ENCODE measurements around the gene GRK4.

The GRK4 gene

DNA sequence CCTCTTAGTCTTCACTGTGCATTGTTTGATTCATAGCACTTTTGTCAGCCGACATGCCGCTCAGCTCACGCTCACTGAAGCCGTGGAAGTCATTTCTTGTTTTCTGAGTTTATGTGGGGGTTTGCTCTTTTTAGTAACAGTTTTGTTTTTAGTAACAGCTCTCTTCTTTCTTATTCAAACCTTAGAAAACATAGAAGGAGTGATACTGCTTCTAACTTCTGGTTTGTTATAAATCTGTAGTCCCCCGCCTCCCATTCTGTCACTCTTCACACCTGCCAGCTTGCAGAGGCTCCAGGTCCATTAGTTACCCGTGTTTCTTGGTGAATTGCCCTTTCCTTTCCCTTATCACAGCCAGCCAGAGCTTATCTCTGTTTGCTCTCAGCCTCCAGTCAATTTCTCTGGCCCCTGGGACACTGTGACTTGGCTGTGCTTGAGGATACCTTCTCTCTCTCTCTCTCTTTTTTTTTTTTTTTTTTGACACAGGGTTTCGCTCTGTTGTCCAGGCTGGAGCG, 50.5 kb downstream of the GRK4 start:
- Histone ChIP-seq H3K27ac (ENCODE audit: insufficient read depth, low read depth, low read length, poor library complexity, severe bottlenecking) (no peak overlapping the region), H3K4me1 (ENCODE audit: control insufficient read depth, insufficient read depth, low read length) (no peaks in the 10 kb centered on the region), H3K9me3 (ENCODE audit: control insufficient read depth, low read length) (no peaks in the 10 kb centered on the region), H3K4me3 (ENCODE audit: insufficient read depth, low read depth, low read length) (no peak overlapping the region), H3K36me3 (ENCODE audit: control insufficient read depth, insufficient read depth, low read length) (no peaks in the 10 kb centered on the region), H3K27me3 (ENCODE audit: control insufficient read depth, insufficient read depth, low read length, poor library complexity, severe bottlenecking) (no peaks in the 10 kb centered on the region)
- 87 to 90% methylated on average over 8 of the region's 8 CpGs for whole genome bisulfite sequencing, 2 experiments

DNA sequence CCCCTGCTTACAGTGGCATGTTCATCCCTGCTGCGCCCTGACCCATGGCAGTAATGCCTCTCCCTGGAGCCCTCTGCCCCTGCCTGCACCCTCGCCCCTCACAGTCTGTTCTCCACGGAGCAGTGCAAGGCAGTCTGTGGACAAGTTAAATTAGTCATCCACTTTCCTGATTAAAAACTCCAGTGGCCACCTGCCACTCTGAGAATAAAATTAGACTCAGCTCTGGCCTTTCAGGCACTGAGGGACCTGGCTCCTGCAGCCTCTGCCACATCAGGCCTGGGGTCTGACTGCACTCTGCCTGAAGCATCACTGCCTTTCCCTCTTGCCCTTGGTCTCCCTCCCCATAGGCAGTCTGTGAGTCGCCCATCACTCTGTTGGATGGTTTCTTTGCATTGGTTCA, 53.6 kb downstream of the GRK4 start:
- H3K9me3 ChIP-seq (ENCODE audit: control insufficient read depth, low read length), result no peaks in the 10 kb centered on the region
- H3K4me3 ChIP-seq (ENCODE audit: insufficient read depth, low read depth, low read length), result no peak overlapping the region
- H3K27me3 ChIP-seq (ENCODE audit: control insufficient read depth, insufficient read depth, low read length, poor library complexity, severe bottlenecking), result no peaks in the 10 kb centered on the region
- 84 to 86% methylated on average over 4 of the region's 4 CpGs for WGBS, 2 experiments
- no peaks in the 10 kb centered on the region for H3K36me3 ChIP-seq (ENCODE audit: control insufficient read depth, insufficient read depth, low read length)
- H3K4me1 ChIP-seq (ENCODE audit: control insufficient read depth, insufficient read depth, low read length), result no peaks in the 10 kb centered on the region
- no peak overlapping the region for H3K27ac ChIP-seq (ENCODE audit: insufficient read depth, low read depth, low read length, poor library complexity, severe bottlenecking)

DNA sequence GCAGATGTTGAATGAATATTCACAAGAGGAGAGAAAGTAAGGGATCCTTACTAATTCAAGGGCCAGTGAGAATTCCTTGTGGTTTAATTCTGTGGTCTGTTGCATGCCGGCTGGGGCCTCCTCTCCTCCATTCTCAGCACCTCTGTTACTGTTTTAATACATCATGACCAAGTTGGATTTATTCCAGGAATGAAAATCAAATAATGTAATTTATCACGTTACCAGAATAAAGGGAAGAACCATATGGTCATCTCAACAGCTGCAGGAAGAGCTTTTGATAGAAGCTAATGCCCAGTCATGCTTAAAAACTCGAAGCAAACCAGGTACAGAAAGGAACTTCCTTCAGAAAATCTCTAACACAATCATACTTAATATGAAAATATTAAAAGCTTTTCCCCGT, 54.1 kb downstream of the GRK4 start:
- H3K4me3 ChIP-seq (ENCODE audit: insufficient read depth, low read depth, low read length), result no peak overlapping the region
- H3K4me1 ChIP-seq (ENCODE audit: control insufficient read depth, insufficient read depth, low read length), result no peaks in the 10 kb centered on the region
- no peak overlapping the region for H3K27ac ChIP-seq (ENCODE audit: insufficient read depth, low read depth, low read length, poor library complexity, severe bottlenecking)
- H3K27me3 ChIP-seq (ENCODE audit: control insufficient read depth, insufficient read depth, low read length, poor library complexity, severe bottlenecking), result no peaks in the 10 kb centered on the region
- H3K9me3 ChIP-seq (ENCODE audit: control insufficient read depth, low read length), result no peaks in the 10 kb centered on the region
- no peaks in the 10 kb centered on the region for H3K36me3 ChIP-seq (ENCODE audit: control insufficient read depth, insufficient read depth, low read length)
- WGBS, 2 experiments, result 87 to 89% methylated on average over 2 to 4 of the region's 4 CpGs

DNA sequence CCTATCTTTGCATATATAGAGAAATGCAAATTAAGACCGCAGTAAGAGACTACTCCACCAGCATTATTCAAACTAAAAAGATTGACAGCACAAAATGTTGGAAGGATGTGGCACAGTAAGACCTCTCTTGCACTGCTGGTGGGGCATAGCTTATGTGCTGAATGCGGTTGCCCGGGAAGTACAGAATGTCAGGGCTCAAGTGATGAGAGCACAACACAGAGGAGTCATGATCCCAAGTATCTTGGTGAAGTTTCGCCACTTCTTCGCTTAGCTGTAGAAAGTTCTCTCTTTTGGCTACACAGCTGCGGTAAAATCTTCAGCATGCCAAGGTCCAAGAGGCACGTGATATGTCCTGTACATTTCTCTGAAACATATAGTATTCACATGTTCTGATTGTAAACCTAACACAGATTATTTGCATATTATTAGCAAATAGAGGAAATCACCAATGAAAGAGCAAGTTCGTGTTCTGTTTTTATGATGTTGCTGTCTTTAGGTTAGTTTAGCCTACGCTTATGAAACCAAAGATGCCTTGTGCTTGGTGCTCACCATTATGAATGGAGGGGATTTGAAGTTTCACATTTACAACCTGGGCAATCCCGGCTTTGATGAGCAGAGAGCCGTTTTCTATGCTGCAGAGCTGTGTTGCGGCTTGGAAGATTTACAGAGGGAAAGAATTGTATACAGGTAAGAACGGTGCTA, 55.9 kb downstream of the GRK4 start:
- H3K9me3 ChIP-seq (ENCODE audit: control insufficient read depth, low read length), result no peaks in the 10 kb centered on the region
- H3K27me3 ChIP-seq (ENCODE audit: control insufficient read depth, insufficient read depth, low read length, poor library complexity, severe bottlenecking), result no peaks in the 10 kb centered on the region
- no peak overlapping the region for H3K4me3 ChIP-seq (ENCODE audit: insufficient read depth, low read depth, low read length)
- 90 to 91% methylated on average over 12 to 13 of the region's 13 CpGs for WGBS, 2 experiments
- no peaks in the 10 kb centered on the region for H3K36me3 ChIP-seq (ENCODE audit: control insufficient read depth, insufficient read depth, low read length)
- no peaks in the 10 kb centered on the region for H3K4me1 ChIP-seq (ENCODE audit: control insufficient read depth, insufficient read depth, low read length)
- H3K27ac ChIP-seq (ENCODE audit: insufficient read depth, low read depth, low read length, poor library complexity, severe bottlenecking), result no peak overlapping the region

DNA sequence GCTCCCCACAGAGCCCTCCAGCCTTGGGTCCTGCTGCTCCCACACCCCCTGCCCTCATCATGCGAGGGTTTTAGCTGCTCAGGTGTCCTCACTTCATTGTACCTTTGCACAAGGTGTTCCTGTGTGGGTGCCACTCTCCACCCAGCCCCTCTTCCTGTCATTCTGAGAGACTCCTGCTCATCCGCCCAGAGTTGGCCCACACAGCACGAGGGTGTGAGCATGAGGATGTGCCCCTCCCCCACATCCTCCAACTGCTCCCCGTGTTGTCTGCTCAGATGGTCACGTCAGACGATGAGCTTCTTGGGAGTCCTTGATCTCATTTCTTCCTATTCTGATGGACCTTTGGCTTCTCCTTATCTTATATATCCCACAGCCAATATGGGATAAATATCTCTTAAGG, 57.8 kb downstream of the GRK4 start:
- no peaks in the 10 kb centered on the region for H3K9me3 ChIP-seq (ENCODE audit: control insufficient read depth, low read length)
- H3K36me3 ChIP-seq (ENCODE audit: control insufficient read depth, insufficient read depth, low read length), result no peaks in the 10 kb centered on the region
- no peak overlapping the region for H3K27ac ChIP-seq (ENCODE audit: insufficient read depth, low read depth, low read length, poor library complexity, severe bottlenecking)
- WGBS, 2 experiments, result 81% methylated on average over 6 of the region's 6 CpGs
- H3K4me1 ChIP-seq (ENCODE audit: control insufficient read depth, insufficient read depth, low read length), result no peaks in the 10 kb centered on the region
- H3K27me3 ChIP-seq (ENCODE audit: control insufficient read depth, insufficient read depth, low read length, poor library complexity, severe bottlenecking), result no peaks in the 10 kb centered on the region
- H3K4me3 ChIP-seq (ENCODE audit: insufficient read depth, low read depth, low read length), result no peak overlapping the region

DNA sequence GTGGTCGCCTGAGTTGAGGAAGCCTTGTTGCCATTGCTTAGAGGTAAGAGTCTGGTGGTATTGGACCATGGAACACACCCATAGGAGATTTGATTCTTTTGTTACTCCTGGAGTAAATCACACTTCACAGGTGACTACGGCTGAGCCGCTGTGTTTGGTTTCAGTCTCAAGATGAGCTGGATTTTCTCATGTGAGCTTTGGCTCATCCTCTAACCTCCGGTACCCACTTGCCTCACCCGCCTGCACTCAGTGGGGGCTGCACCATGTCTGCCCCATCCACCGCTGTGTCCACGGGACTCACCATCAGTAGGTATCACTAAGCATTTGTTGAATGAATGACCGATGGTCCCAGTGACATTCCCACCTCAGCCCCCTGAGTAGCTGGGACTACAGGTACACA, 58.3 kb downstream of the GRK4 start:
- no peak overlapping the region for H3K4me3 ChIP-seq (ENCODE audit: insufficient read depth, low read depth, low read length)
- no peaks in the 10 kb centered on the region for H3K9me3 ChIP-seq (ENCODE audit: control insufficient read depth, low read length)
- no peaks in the 10 kb centered on the region for H3K4me1 ChIP-seq (ENCODE audit: control insufficient read depth, insufficient read depth, low read length)
- no peaks in the 10 kb centered on the region for H3K36me3 ChIP-seq (ENCODE audit: control insufficient read depth, insufficient read depth, low read length)
- H3K27me3 ChIP-seq (ENCODE audit: control insufficient read depth, insufficient read depth, low read length, poor library complexity, severe bottlenecking), result no peaks in the 10 kb centered on the region
- 93 to 95% methylated on average over 8 of the region's 8 CpGs for WGBS, 2 experiments
- H3K27ac ChIP-seq (ENCODE audit: insufficient read depth, low read depth, low read length, poor library complexity, severe bottlenecking), result no peak overlapping the region

DNA sequence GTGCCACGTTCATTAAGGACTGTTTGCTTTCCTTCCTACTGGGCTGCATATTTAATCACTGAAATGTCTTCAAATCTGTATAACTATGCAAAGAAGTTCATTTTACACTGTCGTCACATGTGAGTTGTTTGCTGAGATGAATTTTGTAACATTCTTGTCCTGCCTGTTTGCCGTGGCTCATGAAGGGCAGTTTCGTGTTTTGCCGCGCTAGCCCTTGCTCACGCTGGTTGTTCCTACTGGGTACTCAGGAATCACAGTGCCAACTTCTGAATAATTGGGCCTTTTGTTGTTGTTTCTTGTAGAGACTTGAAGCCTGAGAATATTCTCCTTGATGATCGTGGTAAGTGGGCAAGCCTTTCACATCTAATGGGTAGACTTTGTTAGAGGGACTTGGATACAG, 58.7 kb downstream of the GRK4 start:
- Histone ChIP-seq H3K4me1 (ENCODE audit: control insufficient read depth, insufficient read depth, low read length) (no peaks in the 10 kb centered on the region), H3K27me3 (ENCODE audit: control insufficient read depth, insufficient read depth, low read length, poor library complexity, severe bottlenecking) (no peaks in the 10 kb centered on the region), H3K36me3 (ENCODE audit: control insufficient read depth, insufficient read depth, low read length) (no peaks in the 10 kb centered on the region), H3K4me3 (ENCODE audit: insufficient read depth, low read depth, low read length) (no peak overlapping the region), H3K27ac (ENCODE audit: insufficient read depth, low read depth, low read length, poor library complexity, severe bottlenecking) (no peak overlapping the region), H3K9me3 (ENCODE audit: control insufficient read depth, low read length) (no peaks in the 10 kb centered on the region)
- WGBS, 2 experiments, result 88 to 91% methylated on average over 8 of the region's 8 CpGs

DNA sequence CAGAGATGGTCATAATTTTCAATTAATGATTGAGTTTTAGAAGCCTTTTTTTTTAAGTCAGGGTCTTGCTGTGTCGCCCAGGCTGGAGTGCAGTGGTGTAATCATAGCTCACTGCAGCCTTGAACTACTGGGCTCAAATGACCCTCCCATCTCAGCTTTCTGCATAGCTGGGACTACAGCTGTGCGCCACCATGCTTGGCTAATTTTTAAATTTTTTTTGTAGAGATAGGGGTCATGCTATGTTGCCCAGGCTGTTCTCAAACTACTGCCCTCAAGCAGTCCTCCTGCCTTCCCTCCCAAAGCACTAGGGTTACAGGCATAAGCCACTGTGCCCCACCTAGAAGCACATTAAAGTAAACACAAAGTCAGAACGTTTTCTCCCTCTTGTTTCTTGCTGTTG, 59.3 kb downstream of the GRK4 start:
- H3K4me3 ChIP-seq (ENCODE audit: insufficient read depth, low read depth, low read length), result no peak overlapping the region
- no peaks in the 10 kb centered on the region for H3K4me1 ChIP-seq (ENCODE audit: control insufficient read depth, insufficient read depth, low read length)
- no peaks in the 10 kb centered on the region for H3K9me3 ChIP-seq (ENCODE audit: control insufficient read depth, low read length)
- WGBS, 2 experiments, result 56 to 68% methylated on average over 2 to 3 of the region's 3 CpGs
- H3K27me3 ChIP-seq (ENCODE audit: control insufficient read depth, insufficient read depth, low read length, poor library complexity, severe bottlenecking), result no peaks in the 10 kb centered on the region
- H3K36me3 ChIP-seq (ENCODE audit: control insufficient read depth, insufficient read depth, low read length), result no peaks in the 10 kb centered on the region
- H3K27ac ChIP-seq (ENCODE audit: insufficient read depth, low read depth, low read length, poor library complexity, severe bottlenecking), result no peak overlapping the region

DNA sequence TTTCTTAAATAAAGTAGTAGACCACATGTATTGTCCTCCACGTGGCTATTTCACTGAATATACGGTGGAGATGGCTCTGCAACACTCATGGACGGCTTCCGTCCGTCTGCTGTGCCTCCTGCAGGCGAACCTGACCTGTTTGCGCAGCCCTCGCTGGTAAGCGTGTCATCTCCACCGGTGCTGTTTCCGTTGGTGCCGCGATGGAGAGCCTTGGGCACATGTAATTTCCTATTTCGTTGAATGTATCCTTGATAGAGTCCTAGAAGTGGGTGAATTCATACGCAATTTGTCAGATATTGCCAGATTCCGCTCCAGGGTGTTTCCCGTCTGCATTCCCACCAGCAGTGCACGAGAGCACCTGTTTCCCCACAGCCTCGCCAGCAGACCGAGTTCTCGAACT, 62.5 kb downstream of the GRK4 start:
- Histone ChIP-seq H3K36me3 (ENCODE audit: control insufficient read depth, insufficient read depth, low read length) (no peaks in the 10 kb centered on the region), H3K4me3 (ENCODE audit: insufficient read depth, low read depth, low read length) (no peak overlapping the region), H3K4me1 (ENCODE audit: control insufficient read depth, insufficient read depth, low read length) (no peaks in the 10 kb centered on the region), H3K27me3 (ENCODE audit: control insufficient read depth, insufficient read depth, low read length, poor library complexity, severe bottlenecking) (no peaks in the 10 kb centered on the region), H3K9me3 (ENCODE audit: control insufficient read depth, low read length) (no peaks in the 10 kb centered on the region), H3K27ac (ENCODE audit: insufficient read depth, low read depth, low read length, poor library complexity, severe bottlenecking) (no peak overlapping the region)
- WGBS, 2 experiments, result 93 to 95% methylated on average over 21 of the region's 21 CpGs

DNA sequence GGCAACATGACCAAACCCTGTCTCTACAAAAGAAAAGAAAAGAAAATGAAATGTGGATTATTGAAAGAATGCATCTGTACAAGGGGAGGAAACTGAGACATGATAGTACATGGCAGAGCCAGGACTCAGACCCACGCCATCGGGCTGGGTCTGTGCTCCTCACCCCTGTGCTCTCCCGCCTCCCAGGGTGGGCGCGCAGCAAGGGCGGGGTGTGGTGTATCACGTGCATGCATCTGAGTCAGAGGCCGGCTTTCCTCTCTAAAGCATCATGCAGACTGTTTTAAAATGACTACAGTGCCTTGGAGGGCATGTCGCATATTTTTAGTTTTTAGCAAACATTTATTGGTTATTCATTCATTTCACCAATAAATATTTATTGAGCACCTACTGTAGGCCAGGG, 63.2 kb downstream of the GRK4 start:
- Histone ChIP-seq H3K4me3 (ENCODE audit: insufficient read depth, low read depth, low read length) (no peak overlapping the region), H3K9me3 (ENCODE audit: control insufficient read depth, low read length) (no peaks in the 10 kb centered on the region), H3K27ac (ENCODE audit: insufficient read depth, low read depth, low read length, poor library complexity, severe bottlenecking) (no peak overlapping the region), H3K36me3 (ENCODE audit: control insufficient read depth, insufficient read depth, low read length) (no peaks in the 10 kb centered on the region), H3K27me3 (ENCODE audit: control insufficient read depth, insufficient read depth, low read length, poor library complexity, severe bottlenecking) (no peaks in the 10 kb centered on the region), H3K4me1 (ENCODE audit: control insufficient read depth, insufficient read depth, low read length) (no peaks in the 10 kb centered on the region)
- 93% methylated on average over 8 to 9 of the region's 9 CpGs for WGBS, 2 experiments

DNA sequence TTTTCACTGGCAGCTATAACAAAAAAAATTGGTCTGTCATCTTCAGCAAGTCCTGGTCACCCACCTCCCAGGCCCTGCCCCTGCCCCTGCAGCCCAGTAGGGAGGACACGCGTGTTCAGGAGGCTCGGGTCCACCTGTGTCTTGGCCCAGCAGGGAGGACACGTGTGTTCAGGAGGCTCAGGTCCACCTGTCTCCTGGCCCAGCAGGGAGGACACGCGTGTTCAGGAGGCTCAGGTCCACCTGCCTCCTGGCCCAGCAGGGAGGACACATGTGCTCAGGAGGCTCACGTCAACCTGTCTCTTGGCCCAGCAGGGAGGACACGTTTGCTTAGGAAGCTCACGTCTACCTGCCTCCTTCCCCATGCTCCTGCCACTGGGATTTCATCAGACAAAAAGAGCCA, 66.1 kb downstream of the GRK4 start:
- no peak overlapping the region for H3K4me3 ChIP-seq (ENCODE audit: insufficient read depth, low read depth, low read length)
- WGBS, 2 experiments, result 92% methylated on average over 9 of the region's 9 CpGs
- no peaks in the 10 kb centered on the region for H3K36me3 ChIP-seq (ENCODE audit: control insufficient read depth, insufficient read depth, low read length)
- H3K27ac ChIP-seq (ENCODE audit: insufficient read depth, low read depth, low read length, poor library complexity, severe bottlenecking), result no peak overlapping the region
- no peaks in the 10 kb centered on the region for H3K9me3 ChIP-seq (ENCODE audit: control insufficient read depth, low read length)
- H3K27me3 ChIP-seq (ENCODE audit: control insufficient read depth, insufficient read depth, low read length, poor library complexity, severe bottlenecking), result no peaks in the 10 kb centered on the region
- H3K4me1 ChIP-seq (ENCODE audit: control insufficient read depth, insufficient read depth, low read length), result no peaks in the 10 kb centered on the region

Data from ectodermal cell (in vitro differentiated cells).